HG03103 (cell line): ENCODE measurements around the gene TSPAN32.

Source experiments
- ATAC-seq: cut with Tn5 transposase; IDR thresholded peaks from one replicate; pipeline ENCODE4 v1.9.1; 2021; ENCODE audit warnings: low read depth; ENCODE audit not compliant: unreplicated experiment

The TSPAN32 gene

DNA sequence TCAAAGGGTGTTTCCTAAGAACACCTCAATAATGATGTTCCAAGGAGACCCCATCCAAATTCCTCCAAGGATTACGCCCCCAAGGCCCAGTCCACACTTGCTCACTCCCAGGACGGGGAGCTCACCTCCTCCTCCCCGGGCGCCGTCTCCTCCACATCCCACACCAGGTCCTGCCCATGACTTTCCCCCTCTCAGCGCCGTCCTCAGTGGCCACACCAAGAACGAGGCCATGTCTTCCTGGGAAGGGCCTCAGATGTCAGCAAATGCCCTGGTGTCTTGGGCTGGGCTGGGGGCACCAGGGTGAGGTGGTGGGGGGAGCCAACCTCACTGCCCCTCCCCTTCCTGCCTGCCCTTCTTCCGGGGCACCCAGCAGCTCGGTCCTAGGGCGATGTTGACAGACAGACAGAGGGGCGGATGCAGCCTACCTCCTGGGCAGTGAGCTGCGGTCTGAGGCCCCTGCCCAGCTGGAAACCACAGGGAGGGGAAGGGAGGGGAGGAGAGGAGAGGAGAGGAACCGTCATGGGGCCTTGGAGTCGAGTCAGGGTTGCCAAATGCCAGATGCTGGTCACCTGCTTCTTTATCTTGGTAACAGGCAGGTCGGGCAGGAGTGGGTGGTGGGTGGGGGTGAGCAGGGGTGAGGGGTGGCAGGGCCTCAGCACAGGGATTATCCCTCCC, at the start of gene TSPAN32, which contains the start of gene C11orf21:
Gene TSPAN32 (plus strand): TSS at position 383 of the 675 bp plus-strand sequence. CDS start 137 bp downstream, at position 520.
Gene C11orf21 (minus strand): TSS at position 288 of the 675 bp plus-strand sequence. CDS start 110 bp downstream, at position 178.
- no peak for ATAC-seq

DNA sequence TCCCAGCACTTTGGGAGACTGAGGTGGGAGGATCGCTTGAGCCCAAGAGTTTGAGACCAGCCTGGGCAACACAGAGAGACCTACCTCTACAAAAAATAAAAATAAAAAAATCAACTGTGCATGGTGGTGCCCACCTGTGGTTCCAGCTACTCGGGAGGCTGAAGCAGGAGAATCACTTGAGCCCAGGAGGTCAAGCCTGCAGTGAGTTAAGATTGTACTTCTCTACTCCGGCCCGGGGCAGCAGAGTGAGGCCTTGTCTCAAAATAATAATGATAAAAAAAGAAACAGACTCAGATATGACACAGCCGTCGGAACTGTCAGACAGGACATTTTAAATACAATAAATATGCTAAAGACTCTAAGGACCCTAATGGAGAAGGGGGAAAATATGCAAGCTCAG, 49.8 kb upstream of the TSPAN32 start:
- no peak for ATAC-seq

DNA sequence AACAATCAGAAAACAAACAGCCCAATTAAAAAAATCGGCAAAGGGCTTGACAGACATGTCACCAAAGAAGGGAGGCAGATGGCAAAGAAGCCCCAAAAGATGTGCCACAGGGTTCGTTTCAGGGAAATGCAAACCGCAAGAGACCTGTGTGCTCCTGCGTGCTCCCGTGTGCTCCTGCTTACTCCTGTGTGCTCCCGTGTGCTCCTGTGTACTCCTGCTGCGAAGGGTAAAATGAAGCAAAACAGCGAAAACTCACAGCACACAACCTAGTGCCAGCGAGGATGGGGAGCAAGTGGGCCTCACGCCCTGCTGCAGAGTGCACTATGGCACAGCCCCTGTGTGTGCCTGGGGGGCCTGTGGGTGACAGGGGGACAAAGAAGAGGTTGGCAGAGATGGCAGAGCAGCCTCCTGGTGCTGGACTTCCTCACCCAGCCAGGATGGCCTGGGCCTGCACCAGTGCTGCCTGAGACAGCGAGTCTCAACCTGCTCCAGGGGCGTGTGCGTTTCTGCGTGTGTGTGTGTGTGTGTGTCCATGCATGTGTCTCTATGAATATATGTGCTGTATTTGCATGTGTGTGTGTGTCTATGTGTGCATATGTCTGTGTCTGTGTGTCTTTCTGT, 45.4 kb upstream of the TSPAN32 start:
- ATAC-seq, result no peak

- no peak for ATAC-seq
These were observed 44.7 kb upstream of the TSPAN32 start for GRCh38 chr11:2256951-2257700.

GRCh38 chr11:2258501-2259465, 43.0 kb upstream of the TSPAN32 start:
- ATAC-seq, result no peak

GRCh38 chr11:2259466-2259830, 42.4 kb upstream of the TSPAN32 start:
- no peak for ATAC-seq

DNA sequence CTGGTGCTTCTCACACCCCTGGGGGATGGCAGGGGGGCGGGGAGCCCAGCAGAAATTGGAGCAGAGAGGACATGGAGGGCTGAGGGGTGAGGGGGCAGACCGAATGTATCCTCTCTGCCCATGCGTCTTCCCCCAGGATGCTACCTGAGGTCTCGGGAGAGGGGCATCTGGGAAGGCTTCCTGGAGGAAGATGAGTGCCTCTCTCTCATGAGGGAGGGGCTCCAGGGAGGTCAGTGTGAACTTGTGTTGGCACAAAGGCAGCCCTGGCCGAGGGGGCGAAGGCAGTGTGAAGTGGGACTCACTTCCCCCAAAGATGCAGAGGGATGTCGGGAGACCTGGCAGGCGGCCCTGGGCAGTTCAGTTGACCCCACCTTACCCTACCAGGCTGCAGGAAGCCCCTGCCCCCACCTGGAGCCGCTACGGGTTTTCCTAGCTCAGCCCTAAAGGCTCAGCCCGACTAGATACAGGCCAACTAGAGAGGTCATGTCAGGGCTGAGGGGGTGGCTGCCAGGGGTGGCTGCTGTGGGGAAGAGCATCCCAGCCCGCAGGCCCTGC, 41.8 kb upstream of the TSPAN32 start:
- no peak for ATAC-seq

GRCh38 chr11:2260491-2261364, 41.1 kb upstream of the TSPAN32 start:
- no peak for ATAC-seq

DNA sequence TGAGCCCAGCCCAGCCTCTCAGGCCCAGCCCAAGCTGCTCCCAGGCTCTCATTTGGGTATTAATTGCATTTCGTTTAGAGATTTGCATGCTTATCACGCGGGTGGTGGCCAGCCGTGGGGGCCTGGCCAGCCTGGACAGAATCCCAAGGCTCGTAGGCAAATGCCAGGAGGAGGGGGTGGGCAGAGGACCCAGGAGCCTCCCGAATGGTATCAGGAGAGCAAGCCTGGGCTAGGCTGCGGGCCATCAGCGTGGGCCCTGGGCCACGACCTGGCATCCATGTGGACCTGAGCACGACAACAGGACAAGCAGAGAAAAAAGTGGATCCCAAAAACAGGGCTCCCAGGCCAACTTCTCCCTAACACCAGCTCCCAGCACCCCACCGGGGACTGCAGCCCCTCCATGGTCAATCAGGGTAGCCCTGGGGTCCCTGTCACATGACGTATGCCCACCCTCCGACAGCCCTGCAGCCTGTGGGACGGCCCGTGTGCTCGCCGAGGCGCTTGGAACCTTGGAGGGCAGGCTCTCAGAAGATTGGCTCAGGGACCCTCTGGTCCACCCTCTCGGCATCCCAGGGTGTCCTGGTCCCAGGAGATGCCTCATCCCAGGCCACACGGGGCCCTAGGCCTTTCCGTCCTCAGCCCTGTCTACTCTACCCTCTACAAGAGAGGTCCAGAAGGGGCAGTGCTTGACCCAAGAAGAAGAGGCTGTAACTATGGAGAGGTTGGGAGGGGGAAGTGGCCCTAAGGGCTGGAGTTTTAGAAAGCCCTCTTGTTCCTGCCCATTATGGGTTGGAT, 40.2 kb upstream of the TSPAN32 start:
- ATAC-seq, result no peak

GRCh38 chr11:2262301-2263070, 39.3 kb upstream of the TSPAN32 start:
- no peak for ATAC-seq

GRCh38 chr11:2263071-2263565, 38.7 kb upstream of the TSPAN32 start:
- ATAC-seq, result no peak

- ATAC-seq, result no peak
These were observed 38.0 kb upstream of the TSPAN32 start for GRCh38 chr11:2263724-2264360.

DNA sequence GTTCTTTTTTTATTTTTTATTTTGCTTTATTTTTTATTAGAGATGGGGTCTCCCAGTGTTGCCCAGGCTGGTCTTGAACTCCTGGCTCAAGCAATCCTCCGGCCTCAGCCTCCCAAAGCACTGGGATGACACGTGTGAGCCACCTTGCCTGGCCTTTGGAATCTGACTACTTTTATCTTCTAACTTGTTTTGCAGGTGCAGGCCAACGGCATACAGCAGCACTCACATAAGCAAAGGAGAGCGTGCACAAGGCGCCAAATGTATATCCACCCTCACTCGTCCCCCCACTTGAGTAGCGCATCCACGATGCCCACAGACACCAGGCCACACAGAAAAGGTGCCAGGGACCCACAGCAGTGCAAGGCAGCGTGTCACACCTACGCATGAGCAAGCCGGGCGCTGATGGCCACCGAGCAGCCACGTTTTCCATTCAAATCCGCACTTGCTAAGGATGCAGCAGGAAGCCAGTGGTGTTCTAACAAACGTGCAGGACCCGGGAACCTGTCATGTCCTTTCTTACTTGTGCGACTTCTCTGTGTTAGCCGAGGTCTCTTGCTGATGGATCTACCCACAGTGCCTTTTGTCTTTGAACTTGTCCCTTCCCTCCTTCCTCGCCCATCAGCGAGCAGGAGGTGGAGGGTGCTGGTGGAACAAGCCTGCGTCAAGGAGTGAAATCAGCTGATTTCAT, 37.3 kb upstream of the TSPAN32 start:
- ATAC-seq, result no peak

DNA sequence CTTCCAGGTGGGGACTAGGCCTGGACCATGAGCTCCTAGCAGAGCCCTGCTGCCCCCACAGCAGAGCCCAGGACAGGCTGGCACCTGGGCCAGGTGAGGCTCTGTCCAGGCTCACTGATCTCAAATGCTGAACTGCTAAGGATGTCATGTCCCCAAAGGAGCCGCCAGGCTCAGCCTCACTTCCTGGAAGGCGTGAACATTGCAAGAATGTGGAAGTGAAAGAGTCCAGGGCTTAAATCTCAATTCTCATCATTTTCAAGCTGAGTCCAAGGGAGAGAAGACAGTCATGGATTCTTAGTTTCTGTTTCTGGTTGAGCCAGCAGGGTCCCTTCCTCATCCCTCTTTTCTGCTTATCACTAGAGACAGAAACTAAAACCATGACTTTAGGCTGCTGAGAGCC, 36.4 kb upstream of the TSPAN32 start:
- ATAC-seq, result peak; percentile 47

GRCh38 chr11:2265854-2266585, 35.8 kb upstream of the TSPAN32 start:
- no peak for ATAC-seq
